Activated B cell treated with CpG ODN at 0.5 μM for 24 hours (primary cell): ENCODE measurements around the gene PCSK4. TPM values are rescaled to one million over a fixed set of nuclear protein-coding genes. Genes with fewer than 3 reads are reported as not detected.

ENCODE experiments used
- ATAC-seq: fragments of 200-7000 bp; cut with Tn5 transposase; one replicate; pipeline ENCODE4 v1.10.0; 2021; ENCODE audit warnings: low read depth, mild to moderate bottlenecking, moderate library complexity
- CTCF ChIA-PET: fragments of 350-600 bp; sonication (Branson Sonifier 250); formaldehyde crosslinking; loops from one replicate; lab custom pipeline; 2021; ENCODE audit warnings: antibody characterized with exemption; lab: Charles Lee
- POLR2A ChIA-PET: fragments of 350-600 bp; sonication (Branson Sonifier 250); formaldehyde crosslinking; loops from one replicate; lab custom pipeline; 2021; ENCODE audit warnings: antibody characterized with exemption; lab: Charles Lee
- DNase-seq: peaks from one replicate; pipeline ENCODE4 v3.0.0; 2022
- H3K27ac Mint-ChIP-seq: one replicate; pipeline ENCODE4 v1.8.0; 2020; ENCODE audit warnings: mixed read lengths
- H3K27me3 Mint-ChIP-seq: one replicate; pipeline ENCODE4 v1.8.0; 2021; ENCODE audit warnings: mixed read lengths
- H3K36me3 Mint-ChIP-seq: one replicate; pipeline ENCODE4 v1.8.0; 2021; ENCODE audit warnings: low read depth, mixed read lengths
- H3K4me1 Mint-ChIP-seq: one replicate; pipeline ENCODE4 v1.8.0; 2021; ENCODE audit warnings: mixed read lengths
- H3K4me3 Mint-ChIP-seq: one replicate; pipeline ENCODE4 v1.8.0; 2020; ENCODE audit warnings: mild to moderate bottlenecking, mixed read lengths
- H3K9me3 Mint-ChIP-seq: one replicate; pipeline ENCODE4 v1.8.0; 2020; ENCODE audit warnings: mixed read lengths
- CTCF ChIP-seq: fragments of 200-600 bp; IDR thresholded peaks from one replicate; pipeline ENCODE4 v1.8.0; 2022; ENCODE audit warnings: antibody characterized with exemption, mild to moderate bottlenecking
- intact Hi-C: fragments of 100-400 bp; cut with micrococcal nuclease; formaldehyde crosslinking; loops from one replicate; pipeline ENCODE4 v1.15.1; 2024
- total RNA-seq: library from RNA; stranded (reverse); gene quantifications from 2 replicates; pipeline ENCODE4 v1.2.3, GENCODE V29; 2022

The PCSK4 gene
- total RNA-seq, 1 donor from 2014 or later: 1.3 TPM

- no peak overlapping the region for H3K27ac Mint-ChIP-seq
- H3K4me3 Mint-ChIP-seq: no peak overlapping the region
- H3K27me3 Mint-ChIP-seq: peaks cover 48% of the 10 kb centered on the region
- ChIA-PET CTCF (no interaction called here), POLR2A (no interaction called here)
- ATAC-seq (no peak), DNase-seq (no peak)
- intact Hi-C loops: no loop called here
- no peak for TF ChIP-seq CTCF
- H3K9me3 Mint-ChIP-seq: no peaks in the 10 kb centered on the region
- no peaks in the 10 kb centered on the region for H3K36me3 Mint-ChIP-seq
- peaks cover 5% of the 10 kb centered on the region for H3K4me1 Mint-ChIP-seq
Measured at GRCh38 chr19:1525343-1525742, 35.2 kb upstream of the PCSK4 start.

- H3K36me3 Mint-ChIP-seq: no peaks in the 10 kb centered on the region
- H3K4me3 Mint-ChIP-seq: no peak overlapping the region
- no peak overlapping the region for H3K27ac Mint-ChIP-seq
- no peaks in the 10 kb centered on the region for H3K9me3 Mint-ChIP-seq
- peaks cover 45% of the 10 kb centered on the region for H3K27me3 Mint-ChIP-seq
- intact Hi-C loops: no loop called here
- ATAC-seq (no peak), DNase-seq (no peak)
- CTCF ChIA-PET: no interaction called here
- H3K4me1 Mint-ChIP-seq: peaks cover 5% of the 10 kb centered on the region
- no peak for TF ChIP-seq CTCF
- POLR2A ChIA-PET: no interaction called here
Measured at GRCh38 chr19:1524972-1525325, 34.8 kb upstream of the PCSK4 start.

- Mint-ChIP-seq H3K4me3 (no peak overlapping the region), H3K27ac (no peak overlapping the region), H3K36me3 (no peaks in the 10 kb centered on the region), H3K4me1 (peaks cover 5% of the 10 kb centered on the region), H3K27me3 (peaks cover 42% of the 10 kb centered on the region), H3K9me3 (no peaks in the 10 kb centered on the region)
- intact Hi-C loops: no loop called here
- ChIA-PET POLR2A (no interaction called here), CTCF (no interaction called here)
- ATAC-seq (no peak), DNase-seq (no peak)
- no peak for TF ChIP-seq CTCF
Measured at GRCh38 chr19:1524287-1524971, 34.3 kb upstream of the PCSK4 start.

- H3K9me3 Mint-ChIP-seq: no peaks in the 10 kb centered on the region
- no peak within 1 kb of the TSS for H3K27ac Mint-ChIP-seq
- CTCF ChIA-PET: no interaction called here
- H3K27me3 Mint-ChIP-seq: peaks cover 45% of the 10 kb centered on the region
- ATAC-seq (no peak), DNase-seq (no peak)
- intact Hi-C loops: no loop called here
- H3K4me1 Mint-ChIP-seq: peaks cover 5% of the 10 kb centered on the region
- POLR2A ChIA-PET: no interaction called here
- no peaks in the 10 kb centered on the region for H3K36me3 Mint-ChIP-seq
- TF ChIP-seq CTCF: no peak
- H3K4me3 Mint-ChIP-seq: no peak within 1 kb of the TSS
Measured at GRCh38 chr19:1523412-1524286, 33.5 kb upstream of the PCSK4 start, which contains the start of gene PLK5. PLK5 (plus strand) TSS chr19:1524077; CDS start chr19:1526997, 2,920 bp downstream.

GRCh38 chr19:1522838-1523237 lies 32.7 kb upstream of the PCSK4 start:
- H3K4me3 Mint-ChIP-seq: no peak overlapping the region
- DNase-seq: no peak
- H3K4me1 Mint-ChIP-seq: peaks cover 5% of the 10 kb centered on the region
- H3K36me3 Mint-ChIP-seq: no peaks in the 10 kb centered on the region
- ChIA-PET CTCF (no interaction called here), POLR2A (no interaction called here)
- peaks cover 51% of the 10 kb centered on the region for H3K27me3 Mint-ChIP-seq
- no peak overlapping the region for H3K27ac Mint-ChIP-seq
- no peak for TF ChIP-seq CTCF
- H3K9me3 Mint-ChIP-seq: no peaks in the 10 kb centered on the region
- no peak for ATAC-seq
- intact Hi-C loops: no loop called here
